PFSK-1 (cell line): ENCODE data around the gene NHLRC2.

Experiments
- FOXP2 ChIP-seq: optimal IDR thresholded peaks from 2 replicates; pipeline ENCODE3; 2011; ENCODE audit warnings: borderline replicate concordance, control low read depth, inconsistent platforms; ENCODE audit not compliant: insufficient read depth; ENCODE audit errors: extremely low read length, extremely low read depth
- POLR2AphosphoS5 ChIP-seq: IDR thresholded peaks from 2 replicates; pipeline ENCODE4 v1.6.1; 2012; ENCODE audit warnings: low read depth, mild to moderate bottlenecking, control low read depth, low read length, moderate library complexity
- SIN3A ChIP-seq: IDR thresholded peaks from 2 replicates; pipeline ENCODE4 v1.6.1; 2012; ENCODE audit warnings: mild to moderate bottlenecking, low read length, moderate library complexity, borderline replicate concordance; ENCODE audit not compliant: insufficient read depth
- TAF1 ChIP-seq: IDR thresholded peaks from 2 replicates; pipeline ENCODE4 v1.6.1; 2012; ENCODE audit warnings: low read length, control low read depth, borderline replicate concordance; ENCODE audit not compliant: insufficient read depth
- TF ChIP-seq, protein P1 (sequence below), 2 experiments: IDR thresholded peaks; 2 replicates each; pipeline versions ENCODE4 v1.6.1 to v1.8.0; 2011 to 2012; ENCODE audit warnings: low read depth in 2 of 2, low read length in 2 of 2, control low read depth in 1 of 2, inconsistent platforms in 1 of 2, mild to moderate bottlenecking in 1 of 2, moderate library complexity in 1 of 2; ENCODE audit not compliant: insufficient read depth in 1 of 2

Gene NHLRC2

DNA sequence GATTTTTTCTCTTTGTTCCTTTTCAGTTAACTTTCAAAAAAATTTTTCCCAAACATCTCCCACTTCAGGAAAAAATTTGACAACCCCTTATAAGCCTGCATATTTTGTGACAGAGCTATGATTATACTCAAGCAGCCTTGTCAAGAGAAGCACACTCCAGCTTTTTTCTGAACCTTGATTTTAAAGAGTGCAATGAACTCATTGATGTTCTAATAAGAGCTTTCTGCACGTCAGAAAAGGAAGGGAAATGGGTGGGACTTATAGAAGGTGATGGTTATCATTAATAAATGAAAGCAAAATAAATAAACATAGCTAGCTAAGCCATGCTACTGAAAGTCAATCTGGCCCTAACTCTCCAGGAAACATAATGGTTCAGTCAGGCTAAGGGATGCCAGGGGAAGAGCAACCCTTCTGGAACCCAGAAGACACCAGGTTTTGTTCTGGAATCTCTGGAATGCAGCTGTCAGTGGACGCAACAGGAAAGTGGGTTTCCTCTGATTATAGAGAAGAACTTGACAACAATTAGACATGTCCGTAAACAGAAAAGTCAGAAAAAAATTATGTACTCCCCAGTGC is 76.1 kb downstream of the NHLRC2 start:
- no peak for TF ChIP-seq SIN3A

DNA sequence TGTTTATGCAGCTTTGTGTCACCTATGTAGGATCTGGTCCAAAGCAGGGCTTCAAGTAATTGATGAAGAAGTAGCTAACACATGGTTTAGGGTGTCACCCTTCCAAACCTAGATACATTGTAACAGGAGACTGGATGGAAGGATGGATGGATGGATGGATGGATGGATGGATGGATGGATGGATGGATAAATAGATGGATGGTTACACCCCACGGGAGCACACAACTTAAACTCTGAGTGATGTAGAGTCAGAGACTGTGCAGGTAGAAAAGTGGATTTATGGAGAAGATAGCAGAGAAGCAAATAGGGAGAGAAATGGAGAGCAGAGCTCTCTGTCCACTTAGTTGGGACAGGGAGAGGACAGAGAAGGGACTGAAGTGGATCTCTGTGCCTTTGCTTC is 78.4 kb downstream of the NHLRC2 start:
- TF ChIP-seq TAF1: no peak
- TF ChIP-seq, protein P1, sequence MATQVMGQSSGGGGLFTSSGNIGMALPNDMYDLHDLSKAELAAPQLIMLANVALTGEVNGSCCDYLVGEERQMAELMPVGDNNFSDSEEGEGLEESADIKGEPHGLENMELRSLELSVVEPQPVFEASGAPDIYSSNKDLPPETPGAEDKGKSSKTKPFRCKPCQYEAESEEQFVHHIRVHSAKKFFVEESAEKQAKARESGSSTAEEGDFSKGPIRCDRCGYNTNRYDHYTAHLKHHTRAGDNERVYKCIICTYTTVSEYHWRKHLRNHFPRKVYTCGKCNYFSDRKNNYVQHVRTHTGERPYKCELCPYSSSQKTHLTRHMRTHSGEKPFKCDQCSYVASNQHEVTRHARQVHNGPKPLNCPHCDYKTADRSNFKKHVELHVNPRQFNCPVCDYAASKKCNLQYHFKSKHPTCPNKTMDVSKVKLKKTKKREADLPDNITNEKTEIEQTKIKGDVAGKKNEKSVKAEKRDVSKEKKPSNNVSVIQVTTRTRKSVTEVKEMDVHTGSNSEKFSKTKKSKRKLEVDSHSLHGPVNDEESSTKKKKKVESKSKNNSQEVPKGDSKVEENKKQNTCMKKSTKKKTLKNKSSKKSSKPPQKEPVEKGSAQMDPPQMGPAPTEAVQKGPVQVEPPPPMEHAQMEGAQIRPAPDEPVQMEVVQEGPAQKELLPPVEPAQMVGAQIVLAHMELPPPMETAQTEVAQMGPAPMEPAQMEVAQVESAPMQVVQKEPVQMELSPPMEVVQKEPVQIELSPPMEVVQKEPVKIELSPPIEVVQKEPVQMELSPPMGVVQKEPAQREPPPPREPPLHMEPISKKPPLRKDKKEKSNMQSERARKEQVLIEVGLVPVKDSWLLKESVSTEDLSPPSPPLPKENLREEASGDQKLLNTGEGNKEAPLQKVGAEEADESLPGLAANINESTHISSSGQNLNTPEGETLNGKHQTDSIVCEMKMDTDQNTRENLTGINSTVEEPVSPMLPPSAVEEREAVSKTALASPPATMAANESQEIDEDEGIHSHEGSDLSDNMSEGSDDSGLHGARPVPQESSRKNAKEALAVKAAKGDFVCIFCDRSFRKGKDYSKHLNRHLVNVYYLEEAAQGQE (IDR thresholded peaks at IDR 0.05; ENCODE audit: insufficient read depth in 1 of 2, low read depth in 2 of 2, low read length in 2 of 2): no peak
- no peak for TF ChIP-seq SIN3A
- TF ChIP-seq POLR2AphosphoS5: no peak
- no peak for TF ChIP-seq FOXP2

DNA sequence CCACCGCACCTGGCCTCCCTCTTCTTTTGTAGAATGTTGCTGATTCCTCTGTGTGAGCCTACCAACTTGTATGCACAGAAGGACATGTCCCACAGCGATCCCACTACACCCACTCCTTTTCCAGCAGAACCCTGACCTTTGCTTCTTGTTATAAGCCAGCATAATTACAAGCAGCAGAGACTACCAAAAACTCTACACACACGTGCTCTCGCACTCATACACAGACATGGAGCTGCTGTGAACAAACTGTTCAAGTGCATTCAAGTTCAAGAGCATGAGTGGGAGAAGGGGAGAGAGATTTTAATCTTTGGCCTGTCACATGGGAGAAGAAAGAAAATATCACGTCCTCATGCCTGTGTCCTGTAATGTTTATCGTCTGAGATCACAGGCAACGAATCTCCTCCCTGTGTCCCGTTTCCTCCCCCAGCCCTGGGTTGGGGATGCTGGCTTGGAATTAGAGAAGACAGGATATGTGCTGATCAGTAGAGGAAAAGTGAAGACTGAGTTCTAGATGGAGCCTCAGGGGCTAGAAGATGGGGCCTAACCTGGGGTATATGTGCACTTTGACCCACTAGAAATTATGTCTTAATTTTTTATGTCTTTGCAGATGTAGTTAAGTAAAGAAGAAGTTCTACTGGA is 79.6 kb downstream of the NHLRC2 start:
- TF ChIP-seq FOXP2 (no peak), TAF1 (no peak), SIN3A (no peak), POLR2AphosphoS5 (no peak)
- TF ChIP-seq, protein P1 (IDR thresholded peaks at IDR 0.05; ENCODE audit: insufficient read depth in 1 of 2, low read depth in 2 of 2, low read length in 2 of 2): no peak

DNA sequence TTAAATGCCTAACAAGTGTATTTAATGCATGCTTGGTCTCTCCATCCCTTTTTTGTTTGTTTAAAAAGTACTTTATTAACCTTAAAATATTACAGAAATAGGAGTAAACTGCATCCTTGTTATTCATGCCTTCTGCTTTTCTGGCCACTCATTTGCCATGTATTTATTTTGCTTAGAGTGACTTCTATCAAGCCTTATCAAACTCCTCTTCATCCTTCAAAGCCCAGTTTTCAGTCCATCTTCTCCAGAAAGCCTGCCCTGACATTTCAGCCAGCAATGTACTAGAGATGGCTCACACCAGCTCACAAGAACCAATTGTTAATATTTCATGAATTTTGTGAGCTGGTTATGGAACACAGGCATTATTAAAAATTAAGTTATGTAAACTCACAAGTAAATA is 82.8 kb downstream of the NHLRC2 start:
- no peak for TF ChIP-seq POLR2AphosphoS5
- TF ChIP-seq SIN3A: no peak
- TF ChIP-seq TAF1: no peak
- no peak for TF ChIP-seq FOXP2
- TF ChIP-seq, protein P1 (IDR thresholded peaks at IDR 0.05; ENCODE audit: insufficient read depth in 1 of 2, low read depth in 2 of 2, low read length in 2 of 2): no peak

DNA sequence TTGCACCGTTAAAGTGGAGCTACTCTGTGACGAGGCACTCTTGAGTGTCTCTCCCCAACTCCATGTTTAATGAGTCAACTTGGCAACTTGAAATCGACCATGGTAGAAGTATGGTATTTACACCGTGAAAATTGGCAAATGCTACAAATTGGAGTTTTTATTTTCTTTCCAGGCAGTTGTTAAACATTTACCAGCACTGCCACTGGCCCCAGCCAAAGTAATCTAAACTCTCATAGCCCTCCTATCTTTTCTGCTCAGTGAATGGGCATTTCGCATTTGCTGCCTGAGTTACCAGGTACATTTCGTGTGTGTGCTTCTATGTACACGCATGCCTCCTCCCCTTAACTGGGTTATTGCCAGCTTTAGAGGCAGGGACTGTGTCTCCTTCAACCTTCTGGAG is 83.3 kb downstream of the NHLRC2 start:
- TF ChIP-seq POLR2AphosphoS5 (no peak), SIN3A (no peak), FOXP2 (no peak), TAF1 (no peak)
- TF ChIP-seq, protein P1 (IDR thresholded peaks at IDR 0.05; ENCODE audit: insufficient read depth in 1 of 2, low read depth in 2 of 2, low read length in 2 of 2): no peak
